A172 (cell line): ENCODE results near the gene GLE1. TPM values are rescaled to one million over a fixed set of nuclear protein-coding genes. Genes with fewer than 3 reads are reported as not detected.
"Not testable (repeated sequence)": the region's sequence is repeated elsewhere in the genome, so short reads cannot be mapped to it uniquely, and the experiment has no call there.

Experiments used
- DNase-seq: peaks from one replicate; pipeline ENCODE4 v3.0.0-alpha.2; 2015; ENCODE audit warnings: low spot score
- total RNA-seq: library from RNA; depleted of rRNA; stranded (reverse); fragments of >200 nt; shearing (Covaris generic); gene quantifications from 2 replicates; pipeline ENCODE4 v1.2.3, GENCODE V29; 2014

GLE1 gene
- total RNA-seq, 1 experiment from 2014 or later = 101 TPM

- no peak for DNase-seq
Measured at GRCh38 chr9:128551657-128552152, 47.2 kb downstream of the GLE1 start.

GRCh38 chr9:128552153-128552743, 47.7 kb downstream of the GLE1 start, which contains the start of gene SPTAN1:
Gene SPTAN1 (plus strand): TSS chr9:128552587. CDS start chr9:128566741, 14,154 bp downstream.
- DNase-seq = peak; percentile 95

DNA sequence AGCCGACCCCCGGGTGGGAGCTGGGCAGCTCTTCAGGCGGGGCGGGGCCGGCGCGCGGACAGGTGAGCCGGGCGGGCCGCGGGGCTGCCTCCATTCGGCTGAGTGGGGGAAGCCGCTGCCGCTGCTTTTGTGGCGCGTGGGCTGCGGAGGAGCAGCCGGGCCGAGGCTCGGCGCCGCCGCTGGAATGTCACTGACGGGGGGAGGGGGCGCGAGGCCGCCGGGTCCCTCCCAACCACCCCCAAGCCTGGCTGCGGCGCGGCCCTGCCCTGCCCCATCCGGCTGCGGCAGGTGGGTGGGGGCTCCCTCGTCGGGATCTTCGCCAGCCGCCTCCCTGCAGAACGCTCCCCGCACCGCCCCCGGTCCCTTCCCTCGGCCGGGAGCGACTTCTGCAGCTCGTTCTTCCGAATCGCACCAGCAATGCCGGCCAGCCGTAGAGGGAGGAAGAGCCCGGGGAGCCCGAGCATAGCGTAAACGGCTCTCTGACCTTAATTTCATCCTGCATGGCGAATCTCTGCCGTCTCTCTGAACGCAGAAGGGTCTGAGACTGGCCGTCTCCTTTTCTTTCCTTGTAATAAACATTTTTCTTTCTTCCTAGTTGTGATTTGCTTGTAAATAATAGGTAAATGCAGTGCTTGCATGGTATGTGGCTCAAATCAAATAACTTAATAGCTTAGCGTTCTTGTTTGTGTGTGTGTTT, 48.4 kb downstream of the GLE1 start:
- DNase-seq = no peak

GRCh38 chr9:128553728-128554127, 49.2 kb downstream of the GLE1 start:
- no peak for DNase-seq

GRCh38 chr9:128554155-128554862, 49.8 kb downstream of the GLE1 start:
- peak; percentile 94 for DNase-seq

- peak; percentile 74 for DNase-seq
Measured at GRCh38 chr9:128555180-128555721, 50.7 kb downstream of the GLE1 start.

DNA sequence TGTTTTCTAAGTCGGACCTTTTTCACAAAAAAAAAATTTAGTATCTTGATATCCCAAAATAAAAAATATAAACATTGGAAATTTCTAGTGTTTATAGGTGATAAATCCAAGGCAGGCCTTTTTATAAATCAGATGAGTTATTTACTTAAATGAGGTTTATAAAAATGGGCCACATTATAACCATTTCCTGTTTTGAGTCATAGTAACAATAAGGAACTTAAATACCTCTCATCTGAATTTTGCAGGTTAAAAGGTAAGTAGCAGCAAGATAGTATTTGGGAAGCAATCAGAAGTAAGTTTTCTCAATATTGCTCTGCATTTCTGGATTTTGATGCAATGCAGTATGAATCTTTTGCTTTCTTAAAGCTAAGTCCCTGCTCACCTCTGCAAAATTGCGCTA, 51.8 kb downstream of the GLE1 start:
- no peak for DNase-seq

GRCh38 chr9:128556926-128557634, 52.6 kb downstream of the GLE1 start:
- DNase-seq = no peak

GRCh38 chr9:128558431-128559310, 54.2 kb downstream of the GLE1 start:
- peak; percentile 98 for DNase-seq

DNA sequence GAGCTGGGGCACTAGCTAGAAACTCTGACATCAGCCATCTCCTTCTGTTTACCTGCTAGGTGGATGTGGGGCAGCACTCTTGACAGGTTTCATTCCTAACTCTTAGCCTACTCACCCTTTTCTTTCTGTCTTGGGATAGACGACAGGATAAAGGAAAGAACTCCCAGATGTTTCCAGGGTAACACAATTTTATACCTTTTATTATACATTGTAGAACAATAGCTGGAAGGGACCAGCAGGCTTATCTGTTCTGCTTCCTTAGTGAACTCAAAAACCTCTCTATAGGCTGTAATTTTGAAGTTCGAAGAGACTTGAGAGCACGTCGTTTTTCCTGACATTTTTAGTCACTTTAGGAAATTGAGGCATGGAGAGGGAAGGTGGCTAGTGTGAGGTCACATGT, 61.1 kb downstream of the GLE1 start:
- DNase-seq = no peak

DNA sequence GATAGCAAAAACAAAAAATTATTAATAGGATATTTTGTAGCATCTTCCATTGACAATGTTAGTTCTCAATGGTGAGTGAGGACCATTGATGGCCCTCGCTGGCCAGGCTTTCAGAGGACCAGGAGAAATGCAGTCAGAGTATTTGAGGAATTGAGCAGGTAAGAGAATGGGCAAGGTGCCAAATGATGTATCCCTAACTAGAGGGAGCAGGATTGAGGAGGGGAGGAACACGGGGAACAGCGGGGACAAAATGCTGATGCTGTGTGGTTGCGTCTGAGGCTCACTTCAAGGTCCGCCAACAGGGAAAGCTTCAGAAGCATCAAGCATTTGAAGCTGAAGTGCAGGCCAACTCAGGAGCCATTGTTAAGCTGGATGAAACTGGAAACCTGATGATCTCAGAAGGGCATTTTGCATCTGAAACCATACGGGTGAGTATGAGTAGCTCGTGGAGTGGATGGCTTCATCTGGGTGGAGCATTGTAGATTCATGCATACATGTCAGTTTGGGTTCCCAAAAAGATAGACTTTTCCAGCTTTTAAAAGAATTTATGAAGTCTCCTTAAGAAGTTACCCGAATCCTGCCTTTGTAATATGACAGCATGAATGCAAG, 64.1 kb downstream of the GLE1 start:
- DNase-seq = no peak

GRCh38 chr9:128575469-128575868, 71.0 kb downstream of the GLE1 start:
- DNase-seq = peak; percentile 29

DNA sequence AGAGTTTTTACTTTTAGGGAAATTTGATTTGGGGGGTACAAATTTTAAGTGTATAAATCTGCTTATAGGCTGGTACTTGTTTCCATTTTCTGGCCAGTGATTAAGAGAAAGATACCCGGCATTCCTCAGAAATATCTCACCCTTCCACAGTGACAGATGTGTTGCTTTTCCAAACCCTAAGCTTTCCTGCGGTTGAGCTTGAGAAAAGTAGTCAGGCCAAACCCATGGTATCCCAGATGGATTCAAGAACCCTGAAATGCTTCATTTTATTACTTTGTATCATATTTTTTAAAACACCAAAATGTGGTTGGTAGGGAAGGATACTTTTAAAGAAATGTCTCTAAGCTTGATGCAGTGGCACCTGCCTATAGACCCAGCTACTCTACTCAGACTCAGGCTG, 71.4 kb downstream of the GLE1 start:
- DNase-seq = no peak

DNA sequence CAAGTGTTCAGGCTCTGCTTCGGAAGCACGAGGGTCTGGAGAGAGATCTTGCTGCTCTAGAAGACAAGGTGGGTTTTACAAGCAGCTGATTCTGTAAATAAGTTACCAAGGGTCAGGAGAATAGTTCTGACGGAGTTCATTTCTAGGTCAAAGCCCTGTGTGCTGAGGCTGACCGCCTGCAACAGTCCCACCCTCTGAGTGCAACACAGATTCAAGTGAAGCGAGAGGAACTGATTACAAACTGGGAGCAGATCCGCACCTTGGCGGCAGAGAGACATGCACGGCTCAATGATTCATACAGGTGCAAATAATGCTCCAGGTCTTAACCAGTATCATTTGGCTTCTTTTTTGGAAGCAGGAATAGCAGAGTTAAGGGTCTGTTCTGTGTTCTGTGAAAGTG, 72.7 kb downstream of the GLE1 start:
- DNase-seq = no peak

- no peak for DNase-seq
Measured at GRCh38 chr9:128579194-128579593, 74.7 kb downstream of the GLE1 start.

GRCh38 chr9:128580731-128581130, 76.2 kb downstream of the GLE1 start:
- no peak for DNase-seq

- DNase-seq = not testable (repeated sequence)
Measured at GRCh38 chr9:128585155-128585554, 80.6 kb downstream of the GLE1 start.

DNA sequence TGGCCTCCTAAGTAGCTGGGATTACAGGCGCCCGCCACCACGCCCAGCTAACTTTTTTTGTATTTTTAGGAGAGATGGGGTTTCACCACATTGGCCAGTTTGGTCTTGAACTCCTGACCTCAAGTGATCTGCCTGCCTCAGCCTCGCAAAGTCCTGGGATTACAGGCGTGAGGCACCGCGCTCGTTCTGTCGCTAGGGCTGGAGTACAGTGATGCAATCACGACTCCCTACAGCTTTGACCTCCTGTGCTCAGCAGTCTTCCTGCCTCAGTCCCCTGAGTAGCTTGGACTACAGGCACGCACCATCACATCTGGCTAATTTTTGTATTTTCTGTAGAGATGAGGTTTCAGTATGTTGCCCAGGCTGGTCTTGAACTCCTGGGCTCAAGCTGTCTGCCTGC, 82.4 kb downstream of the GLE1 start:
- not testable (repeated sequence) for DNase-seq

GRCh38 chr9:128587453-128587852, 82.9 kb downstream of the GLE1 start:
- no peak for DNase-seq

DNA sequence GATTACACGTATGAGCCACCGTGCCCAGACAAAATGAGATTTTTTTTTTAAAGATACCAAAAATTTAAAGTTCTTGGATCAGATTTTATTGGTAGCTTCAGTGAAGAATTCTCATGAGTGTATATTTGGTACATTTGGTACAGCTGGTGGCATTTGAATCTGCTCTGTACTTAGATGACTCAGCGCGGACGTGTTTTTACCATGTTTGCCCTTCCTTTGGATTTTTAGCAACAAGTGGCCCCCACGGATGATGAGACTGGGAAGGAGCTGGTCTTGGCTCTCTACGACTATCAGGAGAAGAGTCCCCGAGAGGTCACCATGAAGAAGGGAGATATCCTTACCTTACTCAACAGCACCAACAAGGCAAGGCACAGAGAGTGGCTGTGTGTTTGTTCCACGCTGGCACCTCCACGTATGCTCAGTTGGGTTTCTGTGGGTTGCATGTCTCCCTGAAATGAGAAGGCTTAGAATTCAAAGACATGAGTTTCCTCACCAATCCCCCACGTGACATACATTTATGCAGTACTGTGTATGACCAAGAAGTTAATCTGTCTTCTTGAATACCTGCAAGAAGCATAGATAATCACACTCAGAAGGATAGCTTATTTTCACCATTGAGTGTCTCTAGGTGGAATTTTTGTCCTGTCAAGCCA, 84.2 kb downstream of the GLE1 start:
- no peak for DNase-seq
